GM19324 (cell line): ENCODE data around the gene KIF21B.
"Not testable (repeated sequence)": the region's sequence is repeated elsewhere in the genome, so short reads cannot be mapped to it uniquely, and the experiment has no call there.

Source experiments
- ATAC-seq: cut with Tn5 transposase; IDR thresholded peaks from one replicate; pipeline ENCODE4 v1.9.1; 2021; ENCODE audit warnings: mild to moderate bottlenecking, moderate library complexity; ENCODE audit not compliant: unreplicated experiment, low FRiP score

KIF21B gene

DNA sequence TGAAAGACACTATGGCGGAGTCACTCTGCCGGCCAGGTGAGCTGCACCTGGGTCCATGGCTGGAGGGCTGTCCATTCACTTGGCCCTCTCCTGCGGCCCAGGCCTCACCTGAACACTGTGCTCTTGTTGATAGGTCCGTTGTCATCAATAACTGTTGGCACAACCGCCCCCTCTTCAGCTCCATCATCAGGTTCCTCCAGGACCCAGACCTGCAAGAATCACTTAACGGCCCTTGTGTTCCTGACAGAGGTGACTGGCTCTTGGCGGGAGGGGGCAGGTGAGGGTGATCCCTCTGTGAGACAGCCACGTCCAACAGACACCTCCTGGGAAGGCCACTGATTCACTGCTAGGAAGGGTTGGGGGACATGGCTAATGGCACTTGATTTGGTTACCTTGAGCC, 73.9 kb downstream of the KIF21B start:
- no peak for ATAC-seq

DNA sequence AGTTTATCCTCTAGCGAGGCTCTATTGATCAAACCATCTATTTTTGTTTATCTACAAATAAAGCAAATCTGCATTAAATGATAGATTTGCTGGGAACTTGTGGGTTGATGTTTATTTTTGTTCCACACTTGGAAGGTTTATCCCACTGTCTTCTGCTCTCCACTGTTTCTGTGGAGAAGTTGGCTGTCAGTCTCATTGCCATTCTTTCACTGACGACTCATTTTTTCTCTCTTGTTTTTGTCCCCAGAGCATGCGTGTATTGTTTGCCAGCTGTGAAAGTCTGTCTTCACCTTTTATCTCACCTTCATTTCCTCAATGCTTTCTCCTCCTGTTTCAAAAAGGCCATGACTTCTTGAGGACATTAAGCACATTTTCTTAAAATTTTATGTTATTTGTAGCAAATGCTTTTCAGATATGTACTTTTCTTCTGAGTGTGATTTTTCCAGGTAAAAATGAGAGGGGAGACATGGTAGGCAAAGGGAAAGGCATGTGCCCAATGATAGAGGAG, 76.4 kb downstream of the KIF21B start:
- ATAC-seq = no peak

DNA sequence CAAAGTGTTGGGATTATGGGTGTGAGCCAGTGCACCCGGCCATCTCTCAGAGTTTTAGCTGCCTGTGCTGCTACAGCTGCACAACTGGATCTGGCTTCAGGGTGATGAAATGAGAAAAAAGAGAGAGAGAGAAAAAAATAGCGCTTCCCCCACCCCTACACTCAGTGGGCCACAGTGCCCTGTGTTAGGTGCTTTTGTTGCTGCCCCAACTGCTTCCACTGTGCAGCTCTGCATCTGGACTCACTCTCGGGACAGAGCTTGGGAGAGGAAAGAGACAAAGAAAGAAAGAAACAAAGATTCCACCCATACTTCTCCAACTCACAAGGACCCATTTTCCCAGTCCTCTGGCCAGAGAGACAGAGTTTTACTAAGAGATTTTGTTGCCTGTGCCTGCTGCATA, 78.4 kb downstream of the KIF21B start:
- ATAC-seq = no peak

DNA sequence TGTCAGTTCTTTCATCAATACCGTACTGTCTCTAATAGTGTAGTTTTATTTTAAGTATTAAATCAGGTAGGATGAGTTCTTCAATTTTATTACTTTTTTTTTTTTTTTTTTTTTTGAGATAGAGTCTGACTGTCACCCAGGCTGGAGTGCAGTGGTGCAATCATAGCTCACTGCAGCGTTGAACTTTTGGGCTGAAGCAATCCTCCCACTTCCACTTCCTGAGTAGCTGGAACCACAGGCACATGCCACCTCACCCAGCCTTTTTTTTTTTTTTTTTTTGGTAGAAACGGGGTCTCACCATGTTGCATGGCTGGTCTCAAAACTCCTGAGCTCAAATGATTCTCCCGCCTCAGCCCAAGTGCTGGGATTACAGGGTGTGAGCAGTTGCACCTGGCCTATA, 84.6 kb downstream of the KIF21B start:
- ATAC-seq = no peak

DNA sequence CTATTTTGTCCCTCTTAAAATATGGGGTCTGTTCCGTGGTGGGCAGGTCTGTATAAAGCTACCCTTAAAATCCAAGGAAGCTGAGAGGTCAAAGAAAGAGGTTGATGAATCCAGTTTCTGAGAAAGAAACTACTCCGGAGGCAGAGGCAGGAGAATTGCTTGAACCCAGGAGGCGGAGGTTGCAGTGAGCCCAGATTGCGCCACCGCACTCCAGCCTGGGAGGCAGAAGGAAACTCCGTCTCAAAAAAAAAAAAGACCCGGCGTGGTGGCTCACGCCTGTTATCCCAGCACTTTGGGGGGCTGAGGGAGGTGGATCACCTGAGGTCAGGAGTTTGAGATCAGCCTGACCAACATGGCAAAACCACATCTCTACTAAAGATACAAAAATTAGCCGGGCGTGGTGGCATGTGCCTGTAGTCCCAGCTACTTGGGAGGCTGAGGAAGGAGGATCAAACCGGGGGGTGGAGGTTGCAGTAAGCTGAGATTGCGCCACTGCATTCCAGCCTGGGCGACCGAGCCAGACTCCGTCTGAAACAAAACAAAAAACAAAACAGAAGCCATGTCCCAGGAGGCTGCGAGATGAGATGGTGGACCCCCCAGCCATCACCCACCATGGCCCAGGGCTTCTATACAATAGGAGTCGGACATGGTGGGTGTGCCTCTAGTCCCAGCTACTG, 88.1 kb downstream of the KIF21B start:
- ATAC-seq = not testable (repeated sequence)

DNA sequence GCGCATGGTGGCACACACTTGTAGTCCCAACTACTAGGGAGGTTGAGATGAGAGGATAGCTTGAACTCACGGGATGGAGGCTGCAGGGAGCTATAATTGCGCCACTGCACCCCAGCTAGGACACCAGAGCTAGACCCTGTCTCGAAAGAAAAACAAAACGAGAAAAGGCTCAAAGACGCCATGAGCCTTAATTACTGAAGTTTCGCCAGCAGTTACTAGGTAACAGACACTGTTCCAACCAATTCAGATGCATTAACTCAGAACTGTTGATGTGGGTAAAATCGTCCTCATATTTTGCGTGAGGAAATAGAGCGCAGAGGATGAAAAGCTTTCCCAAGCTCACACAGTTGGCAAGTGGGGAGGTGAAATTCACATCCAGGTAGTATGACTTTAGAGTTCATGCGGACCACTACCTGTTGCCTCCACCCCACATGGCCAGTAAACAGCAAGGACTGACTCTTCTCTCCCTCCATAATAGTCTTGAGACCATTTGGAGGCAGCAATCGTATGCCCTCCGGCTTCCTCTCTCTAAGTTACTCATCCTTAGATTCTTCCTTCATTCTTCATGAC, 88.8 kb downstream of the KIF21B start:
- ATAC-seq = no peak

DNA sequence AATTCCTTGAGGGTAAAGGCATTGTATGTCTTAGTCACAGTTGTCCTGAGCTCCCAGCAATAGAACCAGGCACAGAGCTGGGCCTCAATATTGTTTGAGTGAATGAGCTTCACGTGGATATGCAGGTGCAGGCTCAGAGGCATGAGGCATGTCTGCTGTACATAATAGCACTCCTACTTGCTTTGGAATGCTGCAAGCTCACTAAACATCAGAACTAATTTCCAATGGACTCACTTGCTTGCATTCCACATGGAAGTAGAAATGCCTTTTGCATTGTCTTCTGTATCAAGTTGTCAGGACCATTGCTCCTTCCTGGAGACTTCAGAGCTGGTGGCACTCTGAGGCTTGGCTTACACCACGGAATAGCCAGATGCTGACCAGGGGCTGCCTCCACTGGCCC, 91.7 kb downstream of the KIF21B start:
- no peak for ATAC-seq

DNA sequence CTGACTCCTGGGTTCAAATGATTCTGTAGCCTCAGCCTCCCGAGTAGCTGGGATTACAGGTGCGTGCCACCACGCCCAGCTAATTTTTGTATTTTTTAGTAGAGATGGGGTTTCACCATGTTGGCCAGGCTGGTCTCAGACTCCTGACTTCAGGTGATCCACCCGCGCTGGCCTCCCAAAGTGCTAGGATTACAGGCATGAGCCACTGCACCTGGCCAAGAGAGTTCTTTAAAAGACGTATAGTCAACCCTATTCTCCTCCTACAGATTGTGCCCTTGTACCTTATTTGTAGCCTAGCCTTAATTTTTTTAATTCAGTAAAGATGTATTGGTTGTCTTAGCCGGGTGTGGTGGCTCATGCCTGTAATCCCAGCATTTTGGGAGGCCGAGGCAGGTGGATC, 93.2 kb downstream of the KIF21B start:
- not testable (repeated sequence) for ATAC-seq

DNA sequence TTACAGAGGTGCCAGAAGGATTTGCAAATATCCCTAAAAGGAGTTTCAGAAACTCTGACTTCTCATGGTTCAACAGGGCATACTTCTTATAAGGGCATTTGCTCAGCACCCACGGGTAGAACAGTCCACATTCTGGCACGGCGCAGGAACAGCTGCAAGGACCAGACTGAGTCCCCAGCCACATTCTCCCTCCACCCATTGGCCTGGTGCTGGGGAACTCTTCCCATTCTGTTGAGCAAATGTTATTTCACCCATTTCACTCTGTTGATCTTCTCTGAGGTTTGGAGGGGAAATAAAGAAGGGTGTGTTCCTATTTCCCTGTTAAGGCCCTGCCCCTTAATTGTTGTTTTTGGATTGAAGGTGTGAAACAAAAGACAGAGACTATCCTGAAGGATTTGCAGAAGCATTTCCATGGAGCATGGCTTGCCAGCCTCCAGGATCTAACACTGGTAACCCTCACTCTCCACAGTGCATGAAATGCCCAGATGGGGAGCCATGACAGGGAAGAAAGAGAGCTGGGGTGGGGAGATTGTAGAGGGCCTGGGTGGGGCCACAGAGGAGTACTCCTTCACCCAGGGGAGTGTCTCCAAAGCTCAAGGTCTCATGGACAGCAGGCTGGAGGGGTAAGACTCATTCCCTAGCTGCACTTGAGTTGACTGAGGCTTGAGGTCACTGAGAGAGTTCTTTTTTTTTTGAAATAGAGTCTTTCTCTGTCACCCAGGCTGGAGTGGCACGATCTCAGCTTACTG, 93.8 kb downstream of the KIF21B start:
- ATAC-seq = no peak

DNA sequence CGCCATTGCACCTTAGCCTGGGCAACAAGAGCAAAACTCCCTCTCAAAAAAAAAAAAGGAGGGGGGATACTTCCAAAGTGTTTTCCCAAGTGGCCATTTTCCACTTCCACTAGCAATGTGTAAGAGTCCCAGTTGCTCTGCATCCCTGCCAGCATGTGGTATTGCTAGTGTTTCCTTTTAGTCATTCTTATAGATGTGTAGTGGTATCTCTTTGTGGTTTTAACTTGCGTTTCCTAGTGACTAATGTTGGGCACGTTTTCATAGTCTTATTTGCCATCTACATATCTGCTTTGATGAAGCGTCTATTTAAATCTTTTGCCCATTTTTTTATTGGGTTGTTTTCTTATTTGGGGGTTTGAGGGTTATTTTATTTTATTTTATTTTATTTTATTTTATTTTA, 97.7 kb downstream of the KIF21B start:
- no peak for ATAC-seq

DNA sequence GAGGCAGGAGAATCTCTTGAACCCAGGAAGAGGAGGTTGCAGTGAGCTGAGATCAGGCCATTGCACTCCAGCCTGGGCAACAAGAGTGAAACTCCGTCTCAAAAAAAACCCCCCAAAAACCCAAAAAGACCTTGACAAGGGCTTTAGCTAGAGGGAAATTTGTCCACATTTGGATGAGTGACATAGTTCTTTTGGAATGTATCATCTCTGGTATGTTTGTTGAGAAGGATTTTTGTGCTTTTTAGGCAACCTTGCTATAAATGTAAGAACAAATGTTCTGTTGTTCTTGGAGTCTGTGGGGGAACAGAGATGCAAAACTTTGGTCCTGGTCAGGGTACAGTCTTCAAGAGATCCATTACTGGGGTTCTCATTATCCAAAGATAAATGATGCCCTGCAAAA, 99.9 kb downstream of the KIF21B start:
- ATAC-seq = no peak

DNA sequence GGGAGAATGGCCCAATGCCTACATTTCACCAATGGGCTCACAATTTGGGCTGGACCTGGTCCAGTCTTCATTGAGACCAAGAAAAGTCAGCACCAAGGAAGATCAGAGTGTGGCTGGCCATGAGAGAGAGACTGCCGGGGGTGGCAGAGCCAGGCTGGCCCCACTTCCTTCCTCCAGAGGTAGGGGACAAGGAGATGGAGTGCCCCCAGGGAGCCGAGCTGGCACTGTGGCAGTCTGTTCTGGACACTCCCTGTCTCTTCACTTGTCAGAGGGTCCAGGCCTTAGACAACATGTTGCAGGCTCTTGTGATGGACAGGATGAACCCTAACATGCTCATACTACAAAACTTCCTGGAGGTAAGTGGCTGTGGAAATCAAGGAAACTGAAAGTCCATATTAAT, 101.1 kb downstream of the KIF21B start:
- no peak for ATAC-seq

DNA sequence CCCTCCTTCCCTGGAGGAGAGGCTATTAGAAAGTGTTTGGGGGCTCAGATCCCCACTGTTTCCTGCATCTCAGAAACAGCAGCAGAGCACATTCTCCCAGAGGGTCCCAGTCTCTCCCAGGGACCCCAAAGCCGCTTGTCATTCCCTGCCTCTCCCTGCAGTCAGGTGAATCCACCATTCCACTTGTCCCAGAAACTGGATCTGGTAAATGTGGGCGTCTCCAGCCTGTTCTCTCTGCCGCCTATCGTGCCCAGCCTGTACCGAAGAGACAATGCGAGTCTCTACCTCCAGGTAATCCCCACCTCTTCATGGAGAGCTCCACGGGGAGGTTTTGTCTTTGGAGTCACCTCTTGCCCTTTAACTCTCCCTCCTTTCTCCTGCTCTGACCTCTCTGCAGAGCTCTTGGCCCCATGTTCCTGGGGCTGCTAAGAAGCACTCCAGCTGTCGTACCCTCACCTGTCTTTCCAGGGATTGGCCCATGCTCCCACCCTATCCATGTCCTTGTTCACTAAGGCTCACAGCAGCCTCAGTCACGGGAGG, 101.9 kb downstream of the KIF21B start:
- ATAC-seq = no peak
